HFFc6 (cell line): ENCODE results near the gene EXOC6B. TPM values are rescaled to one million over a fixed set of nuclear protein-coding genes. Genes with fewer than 3 reads are reported as not detected.

ENCODE experiments used
- DNase-seq: peaks from one replicate; pipeline ENCODE4 v3.0.0-alpha.2; 2018
- H3K27ac Mint-ChIP-seq: 2 replicates; pipeline ENCODE4 v1.8.0; 2020; ENCODE audit warnings: mild to moderate bottlenecking, mixed read lengths
- H3K27me3 Mint-ChIP-seq: 2 replicates; pipeline ENCODE4 v1.8.0; 2021; ENCODE audit warnings: mild to moderate bottlenecking, moderate library complexity, mixed read lengths; ENCODE audit not compliant: insufficient read depth
- H3K36me3 Mint-ChIP-seq: 2 replicates; pipeline ENCODE4 v1.8.0; 2021; ENCODE audit warnings: low read depth, mixed read lengths
- H3K4me1 Mint-ChIP-seq: 2 replicates; pipeline ENCODE4 v1.8.0; 2020; ENCODE audit warnings: low read depth, mixed read lengths
- H3K4me3 Mint-ChIP-seq: 2 replicates; pipeline ENCODE4 v1.8.0; 2020; ENCODE audit warnings: mild to moderate bottlenecking, moderate library complexity, mixed read lengths
- H3K9me3 Mint-ChIP-seq: 2 replicates; pipeline ENCODE4 v1.8.0; 2020; ENCODE audit warnings: mild to moderate bottlenecking, mixed read lengths
- total RNA-seq, 6 experiments: library from RNA; stranded (reverse); fragmentation: NEBNext Ultra II Directional; extraction: Animal tissue kit (Norgen Biotek cat#: 25700); gene quantifications; 2 replicates in 1 of 6; 3 replicates in 5 of 6; pipeline ENCODE4 v1.2.3, GENCODE V29; 2021
- TF ChIP-seq, protein P1 (sequence below): fragments of 200-600 bp; sonication (generic); IDR thresholded peaks from 2 replicates; pipeline ENCODE4 v1.5.0; 2021; ENCODE audit warnings: antibody characterized with exemption, mild to moderate bottlenecking

The EXOC6B gene
- total RNA-seq, 6 experiments from 2014 or later = 24.8 to 33.0 (median 27.4) TPM

DNA sequence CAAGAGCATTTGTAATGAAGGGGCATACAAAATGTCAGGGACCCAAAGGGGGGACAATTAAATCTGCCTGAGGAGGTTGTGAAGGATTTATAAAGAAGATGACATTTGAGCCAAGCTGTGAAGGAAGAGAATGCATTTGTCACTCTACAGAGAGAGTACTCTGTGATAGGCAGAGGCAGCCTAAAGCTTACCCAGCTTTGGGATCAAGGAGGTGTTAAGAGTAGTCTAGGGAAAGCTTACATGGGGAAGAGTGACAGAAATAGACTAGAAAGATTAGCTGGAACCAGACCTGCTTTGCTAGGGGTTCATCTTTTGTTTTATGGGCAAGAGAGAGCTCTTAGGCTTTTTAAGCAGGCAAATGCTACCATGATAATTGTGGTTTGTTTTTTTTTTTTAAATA is 509.1 kb downstream of the EXOC6B start:
- no peaks in the 10 kb centered on the region for H3K4me1 Mint-ChIP-seq
- TF ChIP-seq, protein P1, sequence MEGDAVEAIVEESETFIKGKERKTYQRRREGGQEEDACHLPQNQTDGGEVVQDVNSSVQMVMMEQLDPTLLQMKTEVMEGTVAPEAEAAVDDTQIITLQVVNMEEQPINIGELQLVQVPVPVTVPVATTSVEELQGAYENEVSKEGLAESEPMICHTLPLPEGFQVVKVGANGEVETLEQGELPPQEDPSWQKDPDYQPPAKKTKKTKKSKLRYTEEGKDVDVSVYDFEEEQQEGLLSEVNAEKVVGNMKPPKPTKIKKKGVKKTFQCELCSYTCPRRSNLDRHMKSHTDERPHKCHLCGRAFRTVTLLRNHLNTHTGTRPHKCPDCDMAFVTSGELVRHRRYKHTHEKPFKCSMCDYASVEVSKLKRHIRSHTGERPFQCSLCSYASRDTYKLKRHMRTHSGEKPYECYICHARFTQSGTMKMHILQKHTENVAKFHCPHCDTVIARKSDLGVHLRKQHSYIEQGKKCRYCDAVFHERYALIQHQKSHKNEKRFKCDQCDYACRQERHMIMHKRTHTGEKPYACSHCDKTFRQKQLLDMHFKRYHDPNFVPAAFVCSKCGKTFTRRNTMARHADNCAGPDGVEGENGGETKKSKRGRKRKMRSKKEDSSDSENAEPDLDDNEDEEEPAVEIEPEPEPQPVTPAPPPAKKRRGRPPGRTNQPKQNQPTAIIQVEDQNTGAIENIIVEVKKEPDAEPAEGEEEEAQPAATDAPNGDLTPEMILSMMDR = no peak
- H3K27me3 Mint-ChIP-seq = no peaks in the 10 kb centered on the region
- no peak overlapping the region for H3K4me3 Mint-ChIP-seq
- H3K9me3 Mint-ChIP-seq = no peaks in the 10 kb centered on the region
- H3K36me3 Mint-ChIP-seq = no peaks in the 10 kb centered on the region
- no peak for DNase-seq
- no peak overlapping the region for H3K27ac Mint-ChIP-seq

DNA sequence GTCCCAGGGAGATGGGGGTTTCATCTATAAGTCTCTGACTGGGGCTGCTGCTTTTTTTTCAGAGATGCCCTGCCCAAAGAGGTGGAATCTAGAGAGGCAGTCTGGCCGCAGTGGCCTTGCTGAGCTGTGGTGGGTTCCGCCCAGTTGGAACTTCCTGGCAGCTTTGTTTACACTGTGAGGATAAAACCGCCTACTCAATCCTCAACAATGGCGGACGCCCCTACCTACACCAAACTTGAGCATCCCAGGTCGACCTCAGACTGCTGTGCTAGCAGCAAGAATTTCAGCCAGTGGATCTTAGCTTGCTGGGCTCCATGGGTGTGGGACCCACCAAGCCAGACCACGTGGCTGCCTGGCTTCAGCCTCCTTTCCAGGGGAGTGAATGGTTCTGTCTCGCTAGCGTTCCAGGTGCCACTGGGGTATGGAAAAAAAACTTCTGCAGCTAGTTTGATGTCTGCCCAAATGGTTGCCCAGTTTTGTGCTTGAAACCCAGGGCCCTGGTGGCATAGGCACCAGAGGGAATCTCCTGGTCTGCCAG is 525.6 kb downstream of the EXOC6B start:
- H3K36me3 Mint-ChIP-seq = no peaks in the 10 kb centered on the region; the same call in 1 of the 2 replicates
- H3K4me3 Mint-ChIP-seq = no peak overlapping the region
- peaks cover 5% of the 10 kb centered on the region for H3K9me3 Mint-ChIP-seq
- H3K27ac Mint-ChIP-seq = no peak overlapping the region
- DNase-seq = no peak
- TF ChIP-seq, protein P1 = no peak
- no peaks in the 10 kb centered on the region for H3K4me1 Mint-ChIP-seq
- H3K27me3 Mint-ChIP-seq = no peaks in the 10 kb centered on the region

DNA sequence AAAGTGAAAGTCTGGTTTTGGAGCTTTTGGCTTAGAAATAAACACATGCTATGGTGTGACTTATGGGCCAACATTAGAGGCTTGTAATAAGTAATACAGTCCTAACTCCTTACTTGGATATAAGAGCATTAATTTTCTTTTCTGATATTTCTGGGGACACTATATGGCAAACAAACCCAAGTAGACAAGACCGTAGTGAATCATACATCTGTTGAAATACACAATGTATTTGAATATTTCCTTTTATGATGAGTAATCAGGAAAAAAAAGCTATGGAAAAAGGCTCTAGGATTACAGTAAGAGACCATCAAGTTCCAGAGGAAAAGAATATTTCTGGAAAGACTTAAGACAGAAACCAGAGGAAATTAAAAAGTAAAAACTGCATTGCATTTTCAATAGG is 532.2 kb downstream of the EXOC6B start:
- Mint-ChIP-seq H3K36me3 (no peaks in the 10 kb centered on the region; the same call in 1 of the 2 replicates), H3K27me3 (no peaks in the 10 kb centered on the region), H3K4me3 (no peak overlapping the region), H3K4me1 (peaks cover 28% of the 10 kb centered on the region), H3K9me3 (no peaks in the 10 kb centered on the region), H3K27ac (no peak overlapping the region)
- TF ChIP-seq, protein P1 = no peak
- DNase-seq = no peak

DNA sequence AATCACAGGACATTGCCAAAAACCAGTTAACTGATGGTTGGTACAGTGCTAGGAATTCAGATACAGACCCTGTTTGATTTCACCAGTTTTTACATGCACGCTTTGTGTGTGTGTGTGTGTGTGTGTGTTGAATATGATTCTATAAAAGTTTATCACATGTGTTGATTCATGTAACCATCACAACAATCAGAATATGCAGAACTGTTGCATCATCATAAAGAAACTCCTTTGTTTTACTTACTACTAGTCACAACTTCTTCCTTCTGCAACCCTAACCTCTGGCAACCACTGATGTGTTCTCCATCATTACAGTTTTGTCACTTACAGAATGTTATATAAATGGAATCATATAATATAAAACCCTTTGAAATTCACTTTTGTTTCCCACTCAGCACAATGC is 533.4 kb downstream of the EXOC6B start:
- TF ChIP-seq, protein P1 = no peak
- no peak for DNase-seq
- H3K27ac Mint-ChIP-seq = no peak overlapping the region

DNA sequence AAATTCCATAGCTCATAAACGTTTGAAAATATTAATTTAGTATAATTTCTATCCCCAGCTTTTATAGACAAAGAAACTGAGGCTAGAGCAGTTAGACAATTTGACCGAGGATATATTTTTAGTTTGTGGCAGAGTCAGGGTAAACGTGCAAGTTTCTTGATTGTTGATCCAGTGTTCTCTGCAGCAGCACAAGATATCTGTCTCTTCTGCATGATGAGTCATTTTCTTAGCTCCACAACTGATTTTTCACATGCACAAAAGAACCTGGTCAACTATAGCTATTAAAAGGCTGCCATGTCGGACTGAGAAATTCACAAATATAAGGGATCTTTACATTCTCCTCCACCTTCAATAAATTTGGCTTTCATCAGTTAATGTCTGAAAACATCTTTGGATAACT is 534.8 kb downstream of the EXOC6B start:
- DNase-seq = no peak
- TF ChIP-seq, protein P1 = no peak
- no peak overlapping the region; the same call in 1 of the 2 replicates for H3K4me3 Mint-ChIP-seq
- H3K27me3 Mint-ChIP-seq = peaks cover 4% of the 10 kb centered on the region; the same call in 1 of the 2 replicates
- H3K27ac Mint-ChIP-seq = no peak overlapping the region
- peaks cover 29% of the 10 kb centered on the region for H3K4me1 Mint-ChIP-seq
- no peaks in the 10 kb centered on the region for H3K9me3 Mint-ChIP-seq
- H3K36me3 Mint-ChIP-seq = no peaks in the 10 kb centered on the region

More for the DNA sequence above, 533.4 kb downstream of the EXOC6B start:
- Mint-ChIP-seq H3K9me3 (no peaks in the 10 kb centered on the region), H3K4me3 (no peak overlapping the region), H3K4me1 (peaks cover 29% of the 10 kb centered on the region), H3K36me3 (no peaks in the 10 kb centered on the region; the same call in 1 of the 2 replicates), H3K27me3 (no peaks in the 10 kb centered on the region)
